ENCODE data around the gene CLDN1.
"Not testable (repeated sequence)": the region's sequence is repeated elsewhere in the genome, so short reads cannot be mapped to it uniquely, and the experiment has no call there.

The CLDN1 gene

GRCh38 chr3:190291994-190292584, 30.2 kb downstream of the CLDN1 start:
- no peak for DNase-seq

GRCh38 chr3:190289989-190290388, 32.3 kb downstream of the CLDN1 start:
- no peak for DNase-seq

- DNase-seq: peak; percentile 5
Measured at GRCh38 chr3:190288836-190289235, 33.4 kb downstream of the CLDN1 start.

- no peak for DNase-seq
Measured at GRCh38 chr3:190286014-190286413, 36.2 kb downstream of the CLDN1 start.

GRCh38 chr3:190281308-190282051, 40.8 kb downstream of the CLDN1 start:
- DNase-seq: no peak

DNA sequence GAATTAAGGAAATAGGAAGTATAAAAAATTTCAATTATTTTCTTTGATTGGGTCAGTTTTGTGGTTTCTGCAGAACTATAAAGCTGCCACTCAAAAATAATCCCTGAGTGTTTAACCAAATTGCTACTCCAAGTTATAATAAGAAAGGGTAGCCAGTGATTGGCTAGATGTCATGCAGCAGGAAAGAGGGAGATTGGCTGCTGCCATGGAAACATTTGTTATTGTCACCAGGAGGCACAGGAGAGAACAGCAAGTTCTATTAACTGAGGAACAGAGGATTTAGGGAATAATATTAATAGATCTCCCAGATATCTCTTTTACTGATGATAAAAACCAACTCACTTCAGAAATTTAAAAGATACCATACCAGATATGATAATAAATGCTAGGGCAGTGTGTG, 42.6 kb downstream of the CLDN1 start:
- no peak for DNase-seq

GRCh38 chr3:190272747-190273146, 49.5 kb downstream of the CLDN1 start:
- DNase-seq: no peak

DNA sequence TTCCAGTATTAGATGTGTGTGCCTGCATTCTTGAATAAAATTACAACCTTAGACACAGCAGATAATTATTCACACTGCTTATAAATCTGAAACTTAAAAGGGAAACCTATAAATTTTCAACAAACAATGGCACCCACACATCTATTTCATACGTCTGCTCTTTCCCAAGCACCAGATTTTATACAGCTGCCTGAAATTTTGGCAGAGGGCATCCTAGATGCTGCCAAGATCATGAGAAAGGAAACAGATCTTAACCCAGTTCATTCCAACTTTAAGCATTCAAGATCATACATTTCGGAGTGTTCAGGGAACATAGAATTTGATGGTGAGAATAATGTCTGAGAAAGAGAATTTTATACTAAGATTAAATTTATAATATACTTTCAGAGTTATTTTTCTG, 53.1 kb downstream of the CLDN1 start:
- no peak for DNase-seq

DNA sequence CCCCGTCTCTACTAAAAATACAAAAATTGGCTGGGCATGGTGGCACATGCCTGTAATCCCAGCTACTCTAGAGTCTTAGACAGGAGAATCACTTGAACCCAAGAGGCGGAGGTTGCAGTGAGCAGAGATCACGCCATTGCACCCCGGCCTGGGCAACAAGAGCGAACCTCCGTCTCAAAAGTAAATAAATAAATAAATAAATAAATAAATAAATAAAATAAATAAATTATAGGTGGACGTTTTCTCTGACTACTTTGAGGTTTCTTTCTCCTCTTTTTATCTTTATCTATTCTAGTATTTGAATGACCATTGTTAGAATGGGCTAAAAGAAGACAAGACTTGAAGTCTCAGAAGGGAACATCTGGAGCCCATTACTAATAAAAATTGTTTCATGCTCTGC, 54.8 kb downstream of the CLDN1 start:
- DNase-seq: not testable (repeated sequence)

GRCh38 chr3:190266913-190267290, 55.3 kb downstream of the CLDN1 start:
- DNase-seq: no peak

GRCh38 chr3:190266265-190266912, 55.9 kb downstream of the CLDN1 start:
- no peak for DNase-seq

DNA sequence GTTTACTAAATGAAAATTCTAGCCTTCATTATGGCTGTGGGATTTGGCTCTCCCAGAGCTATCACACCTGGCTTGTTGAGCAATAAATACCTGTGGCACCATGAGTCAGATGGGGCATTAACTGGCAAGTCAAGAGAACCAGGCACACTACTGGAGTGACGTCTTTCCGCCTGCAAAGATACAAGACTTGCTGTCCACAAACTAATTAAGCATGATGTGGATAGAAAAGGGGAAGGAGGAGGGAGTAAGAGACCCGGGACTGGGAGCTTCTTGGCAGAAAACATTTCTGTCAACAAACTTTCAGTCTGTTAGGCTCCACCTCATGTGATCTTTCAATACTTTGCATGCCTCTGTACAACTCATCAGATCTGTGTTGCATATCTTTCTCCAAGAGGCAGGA, 56.5 kb downstream of the CLDN1 start:
- DNase-seq: peak; percentile 43

GRCh38 chr3:190265126-190265525, 57.1 kb downstream of the CLDN1 start:
- no peak for DNase-seq

GRCh38 chr3:190261740-190262139, 60.5 kb downstream of the CLDN1 start:
- DNase-seq: no peak

GRCh38 chr3:190261015-190261414, 61.2 kb downstream of the CLDN1 start:
- no peak for DNase-seq

DNA sequence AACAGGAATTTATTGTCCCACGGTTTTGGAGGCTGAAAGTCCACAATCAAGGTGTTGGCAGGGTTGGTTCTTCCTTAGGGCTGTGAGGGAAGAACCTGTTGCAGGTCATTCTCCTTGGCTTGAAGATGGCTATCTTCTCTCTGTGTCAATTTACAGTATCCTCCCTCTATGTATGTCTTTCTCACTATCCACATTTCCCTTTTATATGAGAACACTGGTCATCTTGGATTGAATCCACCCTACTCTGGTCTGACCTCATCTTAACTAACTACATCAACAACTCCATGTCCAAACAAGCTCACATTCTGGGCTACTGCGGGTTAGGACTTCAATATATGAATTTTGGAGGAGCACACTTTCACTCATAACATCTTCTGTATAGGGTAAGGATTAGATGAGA, 61.9 kb downstream of the CLDN1 start:
- no peak for DNase-seq

DNA sequence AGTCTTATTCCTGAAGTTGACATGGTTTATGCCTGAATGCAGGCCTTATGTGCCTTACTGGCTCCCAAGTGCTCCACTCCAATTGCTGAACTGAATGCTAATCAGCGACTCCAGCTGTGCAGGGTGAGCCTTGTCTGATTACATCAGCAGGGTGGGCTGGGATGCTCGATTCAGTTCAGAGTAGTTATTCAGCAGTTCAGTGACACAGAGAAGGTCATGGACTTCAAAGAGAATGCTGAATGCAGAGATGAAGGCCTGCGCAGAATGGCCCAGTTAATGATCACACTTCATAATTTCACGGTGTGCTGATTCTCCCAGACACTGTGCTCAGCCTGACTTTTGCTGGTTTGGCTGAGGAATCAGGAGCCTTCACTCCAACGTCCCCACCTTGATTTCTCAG, 63.6 kb downstream of the CLDN1 start:
- DNase-seq: no peak
